ENCODE results near the gene COL4A1. TPM values are rescaled to one million over a fixed set of nuclear protein-coding genes. Genes with fewer than 3 reads are reported as not detected.

Gene COL4A1
- total and polyA plus RNA-seq, 2 experiments from 2014 or later: 184 to 519 TPM

DNA sequence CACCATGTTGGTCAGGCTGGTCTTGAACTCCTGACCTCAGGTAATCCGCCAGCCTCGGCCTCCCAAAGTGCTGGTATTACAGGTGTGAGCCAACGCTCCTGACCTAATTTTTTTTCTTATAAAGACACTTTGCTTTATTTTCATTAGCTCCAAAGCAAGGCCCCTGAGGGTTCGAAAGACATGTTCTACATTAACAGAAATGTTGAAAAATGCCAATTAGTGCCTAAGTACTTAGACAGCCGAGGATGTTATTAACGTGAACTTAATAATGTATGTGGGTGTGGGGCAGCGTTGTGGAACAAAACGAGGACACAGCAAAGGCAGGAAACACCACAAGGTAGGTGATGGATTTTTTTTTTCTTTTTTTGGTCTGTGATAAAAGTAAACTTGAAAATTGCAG lies 82.4 kb downstream of the COL4A1 start:
- H3K4me1 ChIP-seq (ENCODE audit: insufficient read depth): 0 out of 2 replicates have a peak, but pooled peaks cover 8% of the 10 kb centered on the region
- 93 to 95% methylated on average over 8 of the region's 8 CpGs for WGBS, 2 experiments (ENCODE audit: low coverage in 1 of 2, low lambda C conversion rate in 2 of 2, missing lambda C conversion rate in 2 of 2)
- no peaks in the 10 kb centered on the region for H3K79me2 ChIP-seq (ENCODE audit: insufficient read depth)
- no peak for DNase-seq
- H3F3A ChIP-seq (ENCODE audit: insufficient read depth): peaks cover 18% of the 10 kb centered on the region; the same call in 1 of the 2 replicates
- TF ChIP-seq EZH2 (IDR thresholded peaks at IDR 0.05; ENCODE audit: insufficient read depth, poor library complexity, severe bottlenecking) (no peak), EZH2phosphoT487 (IDR thresholded peaks at IDR 0.05; ENCODE audit: insufficient read depth, low read depth) (no peak)
- in situ Hi-C loops (cut with MboI): no loop called here
- H3K27me3 ChIP-seq (replicated peaks; ENCODE audit: insufficient read depth): no peaks in the 10 kb centered on the region
- no peak overlapping the region for H3K9ac ChIP-seq
- H3K27ac ChIP-seq: no peak overlapping the region
- H4K20me1 ChIP-seq (ENCODE audit: insufficient read depth): no peaks in the 10 kb centered on the region
- H2AFZ ChIP-seq: no peak overlapping the region
- no peak overlapping the region for H3K4me2 ChIP-seq (ENCODE audit: unreplicated experiment)
- H3K9me3 ChIP-seq (ENCODE audit: low read depth): no peaks in the 10 kb centered on the region
- H3K36me3 ChIP-seq (ENCODE audit: low read depth): no peaks in the 10 kb centered on the region
- H3K9me2 ChIP-seq (ENCODE audit: insufficient read depth): no peaks in the 10 kb centered on the region
- H3K4me3 ChIP-seq: no peak overlapping the region

DNA sequence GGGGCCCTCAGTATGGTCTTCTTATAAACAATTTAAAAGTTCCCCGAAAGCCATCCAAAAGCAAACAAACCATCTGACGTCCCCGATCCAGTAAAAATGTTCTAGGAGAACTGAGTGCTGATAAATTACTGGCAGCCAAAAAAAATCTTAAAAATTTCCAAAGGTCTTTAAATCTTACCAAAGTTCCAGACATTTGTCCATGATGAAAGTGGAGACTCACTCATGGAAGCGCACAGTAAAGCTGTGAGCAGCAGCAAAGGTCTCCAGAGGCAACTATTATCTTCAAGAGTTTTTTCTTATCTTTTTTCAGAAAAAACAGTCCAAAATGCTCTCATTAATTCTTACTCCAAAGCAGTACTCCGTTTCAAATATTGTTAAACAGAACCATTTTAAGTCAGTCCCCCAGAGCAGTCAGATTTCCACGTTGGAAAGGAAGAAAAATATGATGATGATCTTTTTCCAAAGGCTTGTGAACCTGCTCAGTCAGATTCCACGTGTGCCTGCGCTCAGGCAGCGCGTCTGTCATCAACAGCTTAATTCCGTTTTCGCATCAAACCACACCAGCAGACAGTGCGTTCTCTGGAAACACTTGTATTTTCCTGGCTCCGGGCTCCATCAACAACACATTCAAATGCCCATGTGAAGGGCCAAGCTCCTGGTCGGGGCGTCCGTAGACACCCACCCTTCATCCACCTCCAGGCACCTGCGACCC lies 85.4 kb downstream of the COL4A1 start:
- H3F3A ChIP-seq (ENCODE audit: insufficient read depth): peaks cover 26% of the 10 kb centered on the region; the same call in 1 of the 2 replicates
- H3K4me3 ChIP-seq: no peak overlapping the region
- peak overlapping the region; percentile 76 for H2AFZ ChIP-seq
- in situ Hi-C loops (cut with MboI): no loop called here
- H3K79me2 ChIP-seq (ENCODE audit: insufficient read depth): peaks cover 9% of the 10 kb centered on the region; the same call in 1 of the 2 replicates
- no peak overlapping the region for H3K4me2 ChIP-seq (ENCODE audit: unreplicated experiment)
- H3K27me3 ChIP-seq (replicated peaks; ENCODE audit: insufficient read depth): no peaks in the 10 kb centered on the region
- 69% methylated on average over 18 of the region's 18 CpGs for WGBS, 2 experiments (ENCODE audit: low coverage in 1 of 2, low lambda C conversion rate in 2 of 2, missing lambda C conversion rate in 2 of 2)
- no peaks in the 10 kb centered on the region for H4K20me1 ChIP-seq (ENCODE audit: insufficient read depth)
- no peaks in the 10 kb centered on the region for H3K36me3 ChIP-seq (ENCODE audit: low read depth)
- H3K4me1 ChIP-seq (ENCODE audit: insufficient read depth): peaks cover 17% of the 10 kb centered on the region
- TF ChIP-seq EZH2phosphoT487 (IDR thresholded peaks at IDR 0.05; ENCODE audit: insufficient read depth, low read depth) (no peak), EZH2 (IDR thresholded peaks at IDR 0.05; ENCODE audit: insufficient read depth, poor library complexity, severe bottlenecking) (no peak)
- no peaks in the 10 kb centered on the region for H3K9me2 ChIP-seq (ENCODE audit: insufficient read depth)
- DNase-seq: no peak
- no peaks in the 10 kb centered on the region for H3K9me3 ChIP-seq (ENCODE audit: low read depth)
- H3K9ac ChIP-seq: peak overlapping the region; percentile 47; the same call in 1 of the 2 replicates
- H3K27ac ChIP-seq: no peak overlapping the region

DNA sequence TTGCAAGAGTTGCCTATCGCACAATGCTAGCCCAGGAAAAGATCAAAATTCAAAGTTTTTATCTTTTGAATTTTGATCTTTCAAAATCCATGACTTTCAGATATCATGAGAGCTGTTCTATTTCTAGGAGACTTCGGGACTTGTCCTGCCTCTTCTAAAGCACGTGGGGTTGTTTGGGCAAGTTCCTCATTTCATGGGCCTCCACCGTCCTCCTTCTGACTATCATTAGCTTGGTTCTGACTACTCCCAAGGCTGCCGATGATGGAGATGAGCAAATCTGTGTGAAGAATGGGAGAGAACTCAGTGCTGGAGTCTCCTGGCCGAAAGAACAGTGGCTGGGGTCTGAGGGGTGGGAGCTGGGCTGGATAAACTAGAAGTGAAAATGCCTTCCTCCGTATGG lies 86.5 kb downstream of the COL4A1 start:
- Histone ChIP-seq H3K27ac (no peak overlapping the region), H3K9me3 (ENCODE audit: low read depth) (no peaks in the 10 kb centered on the region), H3K36me3 (ENCODE audit: low read depth) (no peaks in the 10 kb centered on the region), H3K9me2 (ENCODE audit: insufficient read depth) (no peaks in the 10 kb centered on the region), H3K4me2 (ENCODE audit: unreplicated experiment) (no peak overlapping the region), H3K9ac (no peak overlapping the region), H3K79me2 (ENCODE audit: insufficient read depth) (peaks cover 9% of the 10 kb centered on the region; the same call in 1 of the 2 replicates), H4K20me1 (ENCODE audit: insufficient read depth) (no peaks in the 10 kb centered on the region), H3F3A (ENCODE audit: insufficient read depth) (peaks cover 27% of the 10 kb centered on the region; the same call in 1 of the 2 replicates), H3K4me1 (ENCODE audit: insufficient read depth) (peaks cover 15% of the 10 kb centered on the region), H2AFZ (no peak overlapping the region), H3K4me3 (no peak overlapping the region), H3K27me3 (replicated peaks; ENCODE audit: insufficient read depth) (no peaks in the 10 kb centered on the region)
- TF ChIP-seq EZH2phosphoT487 (IDR thresholded peaks at IDR 0.05; ENCODE audit: insufficient read depth, low read depth): no peak
- no peak for TF ChIP-seq EZH2 (IDR thresholded peaks at IDR 0.05; ENCODE audit: insufficient read depth, poor library complexity, severe bottlenecking)
- in situ Hi-C loops (cut with MboI): no loop called here
- WGBS, 2 experiments (ENCODE audit: low coverage in 1 of 2, low lambda C conversion rate in 2 of 2, missing lambda C conversion rate in 2 of 2): 94 to 96% methylated on average over 7 of the region's 7 CpGs
- no peak for DNase-seq

DNA sequence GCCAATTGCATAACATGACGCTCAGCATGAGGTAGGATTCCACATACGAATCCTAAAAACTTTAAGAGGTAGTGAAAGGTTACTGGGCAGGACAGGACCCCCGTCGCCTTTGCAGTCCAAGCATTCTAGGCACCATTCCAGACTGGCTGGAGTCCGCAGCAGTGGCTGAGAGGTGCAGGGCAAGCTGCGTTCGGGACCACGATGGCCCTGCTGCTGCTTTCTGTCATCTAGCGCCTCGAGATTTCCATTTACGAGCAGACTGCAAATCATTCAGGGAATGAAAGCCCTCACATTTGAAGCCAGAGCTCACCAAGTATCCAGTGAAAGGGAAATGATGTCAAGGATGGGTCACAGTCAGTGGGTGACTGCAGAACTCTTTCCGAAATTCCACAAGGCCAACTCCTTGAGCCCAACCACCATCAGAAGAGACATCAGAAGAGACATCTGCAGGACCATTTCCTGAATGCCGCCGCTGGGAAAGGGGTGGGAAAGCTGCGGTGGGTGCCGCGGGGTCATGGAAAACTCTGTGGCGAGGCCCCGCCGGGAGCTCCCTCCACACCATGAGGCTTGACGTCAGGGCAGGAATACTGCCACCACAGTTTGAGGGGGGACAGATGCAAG lies 88.3 kb downstream of the COL4A1 start:
- in situ Hi-C loops (cut with MboI): no loop called here
- Histone ChIP-seq H3K4me3 (no peak overlapping the region), H2AFZ (no peak overlapping the region), H3K4me2 (ENCODE audit: unreplicated experiment) (no peak overlapping the region), H3K27ac (no peak overlapping the region), H3K9ac (no peak overlapping the region), H3K4me1 (ENCODE audit: insufficient read depth) (peaks cover 15% of the 10 kb centered on the region), H3K79me2 (ENCODE audit: insufficient read depth) (peaks cover 12% of the 10 kb centered on the region; the same call in 1 of the 2 replicates), H3K9me3 (ENCODE audit: low read depth) (no peaks in the 10 kb centered on the region), H3K9me2 (ENCODE audit: insufficient read depth) (no peaks in the 10 kb centered on the region), H3F3A (ENCODE audit: insufficient read depth) (peaks cover 24% of the 10 kb centered on the region; the same call in 1 of the 2 replicates), H3K27me3 (replicated peaks; ENCODE audit: insufficient read depth) (no peaks in the 10 kb centered on the region), H4K20me1 (ENCODE audit: insufficient read depth) (no peaks in the 10 kb centered on the region), H3K36me3 (ENCODE audit: low read depth) (no peaks in the 10 kb centered on the region)
- 89 to 93% methylated on average over 20 to 21 of the region's 21 CpGs for WGBS, 2 experiments (ENCODE audit: low coverage in 1 of 2, low lambda C conversion rate in 2 of 2, missing lambda C conversion rate in 2 of 2)
- TF ChIP-seq EZH2 (IDR thresholded peaks at IDR 0.05; ENCODE audit: insufficient read depth, poor library complexity, severe bottlenecking) (no peak), EZH2phosphoT487 (IDR thresholded peaks at IDR 0.05; ENCODE audit: insufficient read depth, low read depth) (no peak)
- DNase-seq: no peak

All from GM23248 (cell line).